ENCODE results near the gene FAM13A. TPM values are rescaled to one million over a fixed set of nuclear protein-coding genes. Genes with fewer than 3 reads are reported as not detected.

The FAM13A gene
- total and polyA plus RNA-seq, 10 of the 15 experiments (the other 5 are each of a cell fraction or from before 2014, with no cell fraction given): 0.05 to 1.8 (median 0.27) TPM; not detected in 1

DNA sequence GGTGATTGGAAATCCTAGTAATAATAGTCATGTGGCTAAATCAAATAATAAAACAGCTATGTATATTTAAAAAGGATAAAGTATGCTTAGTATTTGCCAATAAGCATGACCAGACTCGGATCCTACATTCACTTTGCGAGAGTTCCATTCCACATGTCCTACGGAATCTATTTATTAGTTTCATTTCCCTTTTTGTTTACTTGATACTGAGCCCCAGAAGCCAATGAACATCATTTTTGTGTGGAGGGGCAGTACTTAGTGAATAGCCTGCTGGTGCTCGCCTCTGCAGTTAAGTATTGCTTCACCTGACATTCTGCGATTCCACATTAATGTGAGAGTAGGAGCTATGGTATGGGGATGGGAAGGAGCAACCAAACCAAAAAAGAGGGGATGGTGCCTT is 300.8 kb downstream of the FAM13A start:
- no peak overlapping the region for H3K27ac ChIP-seq (ENCODE audit: control insufficient read depth, insufficient read depth)
- FAIRE-seq (no peak), DNase-seq (ENCODE audit: low read depth, low spot score) (no peak), ATAC-seq (no peak)
- no peak overlapping the region for H3K4me3 ChIP-seq
- no peaks in the 10 kb centered on the region for H3K4me1 ChIP-seq (ENCODE audit: control insufficient read depth, insufficient read depth, low read length)
- no peak overlapping the region for H3K9ac ChIP-seq (ENCODE audit: control insufficient read depth, insufficient read depth, low read length)
- no peaks in the 10 kb centered on the region for H3K79me2 ChIP-seq (ENCODE audit: control insufficient read depth, insufficient read depth, low read length)
- POLR2A ChIA-PET: no interaction called here
- no peaks in the 10 kb centered on the region; a peak in 2 of 4 replicates for H3K27me3 ChIP-seq (replicated peaks in 1 of 2; ENCODE audit: control insufficient read depth in 2 of 2, insufficient read depth in 2 of 2, low read length in 1 of 2)
- SMC1A ChIA-PET (ENCODE audit: uncharacterized antibody, unreplicated experiment): interaction anchor here (1.2 to 2.1 kb wide), 7 partner anchors 9 to 64 kb away, joined by 3 to 6 read pairs (median 4); no protein-coding TSS in a partner anchor
- BruUV-seq (replicated peaks): no TSS peak
- CTCF ChIA-PET: interaction anchor here (1.3 kb wide), 2 partner anchors 9 to 231 kb away, joined by 3 to 4 read pairs; no protein-coding TSS in a partner anchor
- 61% methylated on average over 5 of the region's 5 CpGs for WGBS (ENCODE audit: insufficient coverage, insufficient replicate concordance, low lambda C conversion rate, missing lambda C conversion rate)
- in situ Hi-C loops (cut with MboI) (no loop called here), intact Hi-C loops (cut with micrococcal nuclease; ENCODE audit: unreplicated experiment) (no loop called here)
- H2AFZ ChIP-seq (ENCODE audit: control insufficient read depth, low read depth, low read length): no peak overlapping the region
- H3K9me3 ChIP-seq (replicated peaks; ENCODE audit: control insufficient read depth, insufficient read depth, low read length): no peaks in the 10 kb centered on the region
- RAD21 ChIA-PET (ENCODE audit: unreplicated experiment): interaction anchor here (0.7 kb wide), 1 partner anchor 267 kb away, joined by 3 read pairs; no protein-coding TSS in a partner anchor
- no peaks in the 10 kb centered on the region for H3K36me3 ChIP-seq (ENCODE audit: control insufficient read depth in 2 of 2, insufficient read depth in 2 of 2, low read length in 1 of 2)
- H3K4me2 ChIP-seq (ENCODE audit: control insufficient read depth, insufficient read depth): no peak overlapping the region
- TF ChIP-seq LARP7 (IDR thresholded peaks at IDR 0.05) (no peak), POU2F2 (IDR thresholded peaks at IDR 0.05; ENCODE audit: borderline replicate concordance, low read depth, low read length) (no peak), GABPA (IDR thresholded peaks at IDR 0.05; ENCODE audit: low read depth) (no peak)
- no peaks in the 10 kb centered on the region for H4K20me1 ChIP-seq (ENCODE audit: control insufficient read depth, insufficient read depth)

DNA sequence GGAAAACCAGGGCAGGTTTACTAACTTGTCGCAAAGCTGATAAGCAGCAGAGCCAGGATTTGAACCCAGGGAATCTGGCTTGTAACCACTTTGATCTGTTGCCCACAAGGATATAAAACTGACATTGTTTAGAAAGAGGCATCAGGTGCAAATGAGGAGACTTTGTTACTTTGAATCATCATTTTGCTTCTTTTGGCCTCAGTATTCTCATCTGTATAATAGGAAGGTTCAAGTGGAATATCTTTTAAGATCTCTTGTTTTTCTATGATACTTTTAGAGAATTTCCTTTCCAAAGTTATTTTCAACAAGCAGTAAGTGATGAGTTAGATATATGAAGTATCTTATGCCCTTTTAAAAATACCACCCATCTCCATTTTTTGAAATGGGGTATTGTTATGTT is 301.5 kb downstream of the FAM13A start:
- ChIA-PET SMC1A (ENCODE audit: uncharacterized antibody, unreplicated experiment) (interaction anchor here (0.7 to 1.7 kb wide), 5 partner anchors 8 to 37 kb away, joined by 3 to 7 read pairs (median 4); no protein-coding TSS in a partner anchor), CTCF (interaction anchor here (1.3 to 1.6 kb wide), 2 partner anchors 8 to 216 kb away, joined by 3 to 6 read pairs; no protein-coding TSS in a partner anchor), RAD21 (ENCODE audit: unreplicated experiment) (no interaction called here), POLR2A (no interaction called here)
- H3K27ac ChIP-seq (ENCODE audit: control insufficient read depth, insufficient read depth): no peak overlapping the region
- no peaks in the 10 kb centered on the region; a peak in 2 of 4 replicates for H3K27me3 ChIP-seq (replicated peaks in 1 of 2; ENCODE audit: control insufficient read depth in 2 of 2, insufficient read depth in 2 of 2, low read length in 1 of 2)
- in situ Hi-C loops (cut with MboI) (no loop called here), intact Hi-C loops (cut with micrococcal nuclease; ENCODE audit: unreplicated experiment) (no loop called here)
- BruUV-seq (replicated peaks): no TSS peak
- no peak overlapping the region for H2AFZ ChIP-seq (ENCODE audit: control insufficient read depth, low read depth, low read length)
- ATAC-seq: no peak
- WGBS (ENCODE audit: insufficient coverage, insufficient replicate concordance, low lambda C conversion rate, missing lambda C conversion rate): 100% methylated on average over 1 of the region's 1 CpG
- no peak for FAIRE-seq
- no peaks in the 10 kb centered on the region for H4K20me1 ChIP-seq (ENCODE audit: control insufficient read depth, insufficient read depth)
- no peak for TF ChIP-seq NFIC (IDR thresholded peaks at IDR 0.05; ENCODE audit: low read depth, low read length)
- TF ChIP-seq MYC (IDR thresholded peaks at IDR 0.05; ENCODE audit: insufficient read depth, insufficient read length, insufficient replicate concordance, low read length, severe bottlenecking): no peak
- no peak for TF ChIP-seq SREBF1 (IDR thresholded peaks at IDR 0.05; ENCODE audit: low read length)
- no peak overlapping the region for H3K4me2 ChIP-seq (ENCODE audit: control insufficient read depth, insufficient read depth)
- H3K9ac ChIP-seq (ENCODE audit: control insufficient read depth, insufficient read depth, low read length): no peak overlapping the region
- H3K36me3 ChIP-seq (ENCODE audit: control insufficient read depth in 2 of 2, insufficient read depth in 2 of 2, low read length in 1 of 2): no peaks in the 10 kb centered on the region
- H3K79me2 ChIP-seq (ENCODE audit: control insufficient read depth, insufficient read depth, low read length): no peaks in the 10 kb centered on the region
- H3K4me3 ChIP-seq: no peak overlapping the region
- no peaks in the 10 kb centered on the region for H3K4me1 ChIP-seq (ENCODE audit: control insufficient read depth, insufficient read depth, low read length)
- DNase-seq (ENCODE audit: low read depth, low spot score): no peak
- no peaks in the 10 kb centered on the region for H3K9me3 ChIP-seq (replicated peaks; ENCODE audit: control insufficient read depth, insufficient read depth, low read length)

Data from GM12878 (cell line).